Measurements from ENCODE around the gene GLRX3. TPM values are rescaled to one million over a fixed set of nuclear protein-coding genes. Genes with fewer than 3 reads are reported as not detected.

GLRX3 gene
- total RNA-seq, 1 experiment from 2014 or later, result 191 TPM

DNA sequence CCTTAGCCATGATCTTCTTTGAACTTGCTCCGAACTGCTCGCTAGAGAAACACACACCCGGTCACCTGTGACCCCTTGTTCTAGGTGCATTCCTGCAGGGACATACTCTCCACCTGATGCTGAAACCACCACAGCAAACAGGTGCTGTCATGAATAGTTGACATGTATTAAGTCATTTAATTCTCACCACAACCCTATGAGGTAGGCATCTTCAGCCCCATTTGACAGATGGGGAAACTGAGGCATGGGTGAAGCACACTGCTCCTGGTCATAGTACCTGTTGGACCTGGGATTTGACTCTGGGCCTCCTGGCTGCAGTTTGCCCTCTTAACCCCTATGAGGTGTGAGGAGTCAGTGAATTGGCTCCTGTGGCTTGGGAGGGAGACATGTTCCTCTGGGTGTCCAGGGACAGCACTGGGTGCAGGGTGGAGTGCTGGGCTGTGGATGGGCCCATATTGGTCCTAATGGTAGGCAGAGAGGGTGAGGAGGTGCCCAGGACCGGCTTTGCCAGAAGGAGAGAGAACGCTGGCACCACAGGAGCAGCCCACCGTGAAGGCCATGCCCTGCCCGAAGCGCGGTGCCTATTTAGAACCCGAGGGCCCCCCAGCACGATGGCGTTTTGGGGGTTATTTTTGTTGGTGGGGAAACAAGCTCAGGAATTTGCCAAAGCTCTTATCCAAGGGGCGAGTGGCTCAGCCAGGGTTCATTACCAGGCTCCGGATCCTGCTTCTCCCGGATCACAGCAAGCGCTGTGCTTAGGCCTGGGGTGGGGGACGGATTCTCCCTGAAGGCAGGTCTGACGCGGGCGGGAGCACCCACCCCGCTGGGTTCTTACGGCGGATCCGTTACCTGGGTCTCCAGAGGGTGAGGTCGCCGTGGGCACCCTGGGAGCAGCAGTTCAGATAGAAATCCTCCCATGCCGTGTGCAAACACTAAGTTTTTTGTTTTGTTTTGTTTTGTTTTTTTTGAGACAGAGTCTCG lies 52.3 kb downstream of the GLRX3 start:
- no peaks in the 10 kb centered on the region for H3K9me3 ChIP-seq
- Mint-ChIP-seq H3K9me3 (ENCODE audit: unreplicated experiment) (no peaks in the 10 kb centered on the region), H3K27me3 (ENCODE audit: insufficient read depth, unreplicated experiment) (no peaks in the 10 kb centered on the region), H3K27ac (ENCODE audit: unreplicated experiment) (no peak overlapping the region), H3K4me3 (ENCODE audit: unreplicated experiment) (peak overlapping the region; percentile 43), H3K4me1 (ENCODE audit: low read depth, unreplicated experiment) (no peaks in the 10 kb centered on the region), H3K36me3 (ENCODE audit: insufficient read depth, unreplicated experiment) (peaks cover 60% of the 10 kb centered on the region)
- no TSS peak for BruUV-seq (replicated peaks)
- intact Hi-C loops (cut with micrococcal nuclease; ENCODE audit: unreplicated experiment), result no loop called here
- POLR2A ChIA-PET, result no interaction called here
- CTCF ChIA-PET, result no interaction called here
- no peak overlapping the region for H3K4me3 ChIP-seq (ENCODE audit: low read depth, low read length)
- DNase-seq, result no peak
- TF ChIP-seq, protein P1, sequence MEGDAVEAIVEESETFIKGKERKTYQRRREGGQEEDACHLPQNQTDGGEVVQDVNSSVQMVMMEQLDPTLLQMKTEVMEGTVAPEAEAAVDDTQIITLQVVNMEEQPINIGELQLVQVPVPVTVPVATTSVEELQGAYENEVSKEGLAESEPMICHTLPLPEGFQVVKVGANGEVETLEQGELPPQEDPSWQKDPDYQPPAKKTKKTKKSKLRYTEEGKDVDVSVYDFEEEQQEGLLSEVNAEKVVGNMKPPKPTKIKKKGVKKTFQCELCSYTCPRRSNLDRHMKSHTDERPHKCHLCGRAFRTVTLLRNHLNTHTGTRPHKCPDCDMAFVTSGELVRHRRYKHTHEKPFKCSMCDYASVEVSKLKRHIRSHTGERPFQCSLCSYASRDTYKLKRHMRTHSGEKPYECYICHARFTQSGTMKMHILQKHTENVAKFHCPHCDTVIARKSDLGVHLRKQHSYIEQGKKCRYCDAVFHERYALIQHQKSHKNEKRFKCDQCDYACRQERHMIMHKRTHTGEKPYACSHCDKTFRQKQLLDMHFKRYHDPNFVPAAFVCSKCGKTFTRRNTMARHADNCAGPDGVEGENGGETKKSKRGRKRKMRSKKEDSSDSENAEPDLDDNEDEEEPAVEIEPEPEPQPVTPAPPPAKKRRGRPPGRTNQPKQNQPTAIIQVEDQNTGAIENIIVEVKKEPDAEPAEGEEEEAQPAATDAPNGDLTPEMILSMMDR (IDR thresholded peaks at IDR 0.05; ENCODE audit: insufficient read depth in 1 of 2, low read depth in 1 of 2, low read length in 1 of 2, severe bottlenecking in 1 of 2, unreplicated experiment in 1 of 2), result peak in 1 of 2 experiments; percentile 18
- no peaks in the 10 kb centered on the region for H3K4me1 ChIP-seq
- H3K27me3 ChIP-seq (replicated peaks; ENCODE audit: control insufficient read depth, insufficient read depth, low read length), result no peaks in the 10 kb centered on the region
- peaks cover 2% of the 10 kb centered on the region; the same call in 1 of the 2 replicates for H3K36me3 ChIP-seq (ENCODE audit: control insufficient read depth, insufficient read depth, low read length)

DNA sequence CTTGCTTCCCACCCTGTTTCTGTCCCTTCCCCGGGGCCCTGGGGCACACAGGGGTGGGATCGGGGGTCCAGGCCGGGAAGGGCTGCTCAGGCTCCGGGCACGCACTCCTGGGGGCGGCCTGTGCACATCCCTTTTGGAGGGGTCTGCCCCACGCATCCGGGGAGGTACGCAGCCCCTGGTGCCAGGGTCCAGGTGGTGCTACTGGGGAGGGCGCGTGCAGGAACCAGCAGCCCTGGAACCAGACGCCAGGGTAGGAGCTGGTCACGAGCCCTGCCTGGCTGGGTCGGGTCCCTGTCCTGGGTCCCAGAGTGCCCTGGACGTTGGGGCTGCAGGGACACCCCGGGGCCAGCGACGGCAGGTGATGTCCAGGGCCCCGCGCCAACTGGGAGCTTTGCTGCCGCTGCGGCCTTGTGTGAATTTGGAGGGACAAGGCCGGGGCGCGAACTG lies 53.4 kb downstream of the GLRX3 start:
- intact Hi-C loops (cut with micrococcal nuclease; ENCODE audit: unreplicated experiment), result loop anchor here (1.0 kb wide), 1 partner anchor 1686 kb away; no protein-coding TSS in a partner anchor
- ChIA-PET CTCF (interaction anchor here (1.3 to 1.4 kb wide), 2 partner anchors 13 to 80 kb away, joined by 4 to 5 read pairs; no protein-coding TSS in a partner anchor), POLR2A (no interaction called here)
- H3K4me1 Mint-ChIP-seq (ENCODE audit: low read depth, unreplicated experiment), result no peaks in the 10 kb centered on the region
- TF ChIP-seq, protein P1 (IDR thresholded peaks at IDR 0.05; ENCODE audit: insufficient read depth in 1 of 2, low read depth in 1 of 2, low read length in 1 of 2, severe bottlenecking in 1 of 2, unreplicated experiment in 1 of 2), result no peak
- peak overlapping the region; percentile 60 for H3K4me3 Mint-ChIP-seq (ENCODE audit: unreplicated experiment)
- Histone ChIP-seq H3K27me3 (replicated peaks; ENCODE audit: control insufficient read depth, insufficient read depth, low read length) (no peaks in the 10 kb centered on the region), H3K9me3 (no peaks in the 10 kb centered on the region), H3K4me3 (ENCODE audit: low read depth, low read length) (no peak overlapping the region), H3K4me1 (no peaks in the 10 kb centered on the region), H3K36me3 (ENCODE audit: control insufficient read depth, insufficient read depth, low read length) (peaks cover 1% of the 10 kb centered on the region; the same call in 1 of the 2 replicates)
- H3K9me3 Mint-ChIP-seq (ENCODE audit: unreplicated experiment), result no peaks in the 10 kb centered on the region
- H3K36me3 Mint-ChIP-seq (ENCODE audit: insufficient read depth, unreplicated experiment), result peaks cover 50% of the 10 kb centered on the region
- no peak overlapping the region for H3K27ac Mint-ChIP-seq (ENCODE audit: unreplicated experiment)
- BruUV-seq (replicated peaks), result no TSS peak
- H3K27me3 Mint-ChIP-seq (ENCODE audit: insufficient read depth, unreplicated experiment), result no peaks in the 10 kb centered on the region
- no peak for DNase-seq

- no TSS peak for BruUV-seq (replicated peaks)
- H3K27me3 Mint-ChIP-seq (ENCODE audit: insufficient read depth, unreplicated experiment), result no peaks in the 10 kb centered on the region
- intact Hi-C loops (cut with micrococcal nuclease; ENCODE audit: unreplicated experiment), result loop anchor here (1.0 kb wide), 1 partner anchor 1685 kb away; no protein-coding TSS in a partner anchor
Measured at GRCh38 chr10:130190055-130190736, 54.0 kb downstream of the GLRX3 start.

More at GRCh38 chr10:130190055-130190736, 54.0 kb downstream of the GLRX3 start:
- no peaks in the 10 kb centered on the region for H3K4me1 ChIP-seq
- POLR2A ChIA-PET, result no interaction called here
- no peaks in the 10 kb centered on the region for H3K27me3 ChIP-seq (replicated peaks; ENCODE audit: control insufficient read depth, insufficient read depth, low read length)
- Mint-ChIP-seq H3K4me1 (ENCODE audit: low read depth, unreplicated experiment) (no peaks in the 10 kb centered on the region), H3K4me3 (ENCODE audit: unreplicated experiment) (peak overlapping the region; percentile 60), H3K27ac (ENCODE audit: unreplicated experiment) (no peak overlapping the region), H3K36me3 (ENCODE audit: insufficient read depth, unreplicated experiment) (peaks cover 45% of the 10 kb centered on the region), H3K9me3 (ENCODE audit: unreplicated experiment) (no peaks in the 10 kb centered on the region)
- peak; percentile 84 to 94 for DNase-seq
- no peaks in the 10 kb centered on the region for H3K36me3 ChIP-seq (ENCODE audit: control insufficient read depth, insufficient read depth, low read length)
- H3K4me3 ChIP-seq (ENCODE audit: low read depth, low read length), result peak overlapping the region; percentile 86
- TF ChIP-seq, protein P1 (IDR thresholded peaks at IDR 0.05; ENCODE audit: insufficient read depth in 1 of 2, low read depth in 1 of 2, low read length in 1 of 2, severe bottlenecking in 1 of 2, unreplicated experiment in 1 of 2), result peak; percentile 92 to 99
- H3K9me3 ChIP-seq, result no peaks in the 10 kb centered on the region
- CTCF ChIA-PET, result interaction anchor here (0.6 to 1.4 kb wide), 5 partner anchors 10 to 1685 kb away, joined by 3 to 5 read pairs (median 5); partner anchors contain the start of gene C10orf143
